ENCODE data around the gene SLAMF9.
"Not testable (repeated sequence)": the region's sequence is repeated elsewhere in the genome, so short reads cannot be mapped to it uniquely, and the experiment has no call there.

SLAMF9 gene

GRCh38 chr1:159920202-159920601, 33.8 kb downstream of the SLAMF9 start:
- no peak for DNase-seq

- DNase-seq, result no peak
Observed at GRCh38 chr1:159919236-159919865, 34.7 kb downstream of the SLAMF9 start.

- DNase-seq, result no peak
Observed at GRCh38 chr1:159918352-159919200, 35.5 kb downstream of the SLAMF9 start.

GRCh38 chr1:159917533-159918351, 36.3 kb downstream of the SLAMF9 start:
- DNase-seq, result no peak

- DNase-seq, result peak; percentile 70
Observed at GRCh38 chr1:159916242-159917051, 37.6 kb downstream of the SLAMF9 start.

GRCh38 chr1:159915571-159916241, 38.3 kb downstream of the SLAMF9 start:
- DNase-seq, result no peak

- no peak for DNase-seq
Observed at GRCh38 chr1:159914252-159915018, 39.6 kb downstream of the SLAMF9 start.

GRCh38 chr1:159913451-159914192, 40.4 kb downstream of the SLAMF9 start:
- DNase-seq, result no peak

GRCh38 chr1:159911326-159912070, 42.5 kb downstream of the SLAMF9 start:
- no peak for DNase-seq

GRCh38 chr1:159908031-159908940, 45.8 kb downstream of the SLAMF9 start:
- DNase-seq, result no peak

GRCh38 chr1:159906960-159907359, 47.1 kb downstream of the SLAMF9 start:
- DNase-seq, result no peak

GRCh38 chr1:159904036-159904435, 50.0 kb downstream of the SLAMF9 start:
- not testable (repeated sequence) for DNase-seq

GRCh38 chr1:159902541-159902940, 51.5 kb downstream of the SLAMF9 start:
- no peak for DNase-seq
